ENCODE results near the gene MAP1LC3B. TPM values are rescaled to one million over a fixed set of nuclear protein-coding genes. Genes with fewer than 3 reads are reported as not detected.

MAP1LC3B gene
- total RNA-seq, 1 experiment from 2014 or later: 74.7 TPM

DNA sequence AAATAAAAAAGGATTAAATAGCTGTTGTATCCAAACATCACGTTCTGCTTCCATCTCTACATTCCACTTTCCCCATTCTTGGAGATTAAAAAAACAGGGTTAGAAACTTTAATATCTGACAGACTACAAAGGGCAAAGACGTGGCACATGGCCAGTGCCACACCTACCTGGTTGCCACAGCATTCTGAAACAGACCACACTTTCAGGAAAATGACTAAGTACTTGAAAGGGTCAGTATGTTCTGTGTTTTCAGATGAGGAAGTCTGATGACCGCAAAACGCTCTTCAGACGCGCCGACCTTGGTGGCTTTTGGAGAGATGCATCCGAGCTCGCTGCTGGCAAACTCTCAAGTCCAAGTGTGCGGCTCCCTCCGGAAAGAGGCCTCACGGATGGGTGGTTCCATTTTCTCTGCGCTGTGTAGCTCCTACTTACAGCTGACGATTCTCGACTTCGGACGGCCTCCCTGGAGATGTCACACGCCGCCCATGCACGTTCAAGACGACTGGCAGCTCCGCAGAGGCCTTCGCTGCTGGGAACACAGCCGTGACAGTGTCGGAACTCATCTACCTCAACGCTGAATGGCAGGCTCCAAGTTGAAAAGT is 15.5 kb downstream of the MAP1LC3B start:
- Histone ChIP-seq H3K36me3 (ENCODE audit: insufficient read depth, low read length, poor library complexity, severe bottlenecking) (peaks cover 79% of the 10 kb centered on the region), H3K9me3 (ENCODE audit: low read depth, low read length, poor library complexity, severe bottlenecking) (no peaks in the 10 kb centered on the region), H3K27ac (ENCODE audit: low read depth, low read length, poor library complexity, severe bottlenecking) (no peak overlapping the region), H3K4me3 (ENCODE audit: low read depth, low read length, poor library complexity, severe bottlenecking) (no peak overlapping the region), H3K27me3 (replicated peaks; ENCODE audit: insufficient read depth, low read depth, low read length, poor library complexity) (no peaks in the 10 kb centered on the region), H3K4me1 (ENCODE audit: insufficient read depth, low read length, poor library complexity, severe bottlenecking) (no peaks in the 10 kb centered on the region)
- CTCF ChIA-PET: no interaction called here
- POLR2A ChIA-PET (ENCODE audit: low non-redundant PET): no interaction called here
- BruUV-seq (replicated peaks): no TSS peak
- DNase-seq (ENCODE audit: low spot score): no peak
- TF ChIP-seq EZH2 (IDR thresholded peaks at IDR 0.05; ENCODE audit: borderline replicate concordance, low read depth, low read length, poor library complexity, severe bottlenecking): no peak
- TF ChIP-seq, protein P1, sequence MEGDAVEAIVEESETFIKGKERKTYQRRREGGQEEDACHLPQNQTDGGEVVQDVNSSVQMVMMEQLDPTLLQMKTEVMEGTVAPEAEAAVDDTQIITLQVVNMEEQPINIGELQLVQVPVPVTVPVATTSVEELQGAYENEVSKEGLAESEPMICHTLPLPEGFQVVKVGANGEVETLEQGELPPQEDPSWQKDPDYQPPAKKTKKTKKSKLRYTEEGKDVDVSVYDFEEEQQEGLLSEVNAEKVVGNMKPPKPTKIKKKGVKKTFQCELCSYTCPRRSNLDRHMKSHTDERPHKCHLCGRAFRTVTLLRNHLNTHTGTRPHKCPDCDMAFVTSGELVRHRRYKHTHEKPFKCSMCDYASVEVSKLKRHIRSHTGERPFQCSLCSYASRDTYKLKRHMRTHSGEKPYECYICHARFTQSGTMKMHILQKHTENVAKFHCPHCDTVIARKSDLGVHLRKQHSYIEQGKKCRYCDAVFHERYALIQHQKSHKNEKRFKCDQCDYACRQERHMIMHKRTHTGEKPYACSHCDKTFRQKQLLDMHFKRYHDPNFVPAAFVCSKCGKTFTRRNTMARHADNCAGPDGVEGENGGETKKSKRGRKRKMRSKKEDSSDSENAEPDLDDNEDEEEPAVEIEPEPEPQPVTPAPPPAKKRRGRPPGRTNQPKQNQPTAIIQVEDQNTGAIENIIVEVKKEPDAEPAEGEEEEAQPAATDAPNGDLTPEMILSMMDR (conservative IDR thresholded peaks at IDR 0.05; ENCODE audit: low read depth, low read length): no peak
- intact Hi-C loops (cut with micrococcal nuclease; ENCODE audit: unreplicated experiment): loop anchor here (10.0 kb wide), 1 partner anchor 357 kb away; the partner anchor contains the start of gene KLHDC4

GRCh38 chr16:87409153-87409552 is 17.0 kb downstream of the MAP1LC3B start:
- Histone ChIP-seq H3K4me1 (ENCODE audit: insufficient read depth, low read length, poor library complexity, severe bottlenecking) (no peaks in the 10 kb centered on the region), H3K27me3 (replicated peaks; ENCODE audit: insufficient read depth, low read depth, low read length, poor library complexity) (no peaks in the 10 kb centered on the region), H3K4me3 (ENCODE audit: low read depth, low read length, poor library complexity, severe bottlenecking) (no peak overlapping the region), H3K36me3 (ENCODE audit: insufficient read depth, low read length, poor library complexity, severe bottlenecking) (peaks cover 69% of the 10 kb centered on the region), H3K9me3 (ENCODE audit: low read depth, low read length, poor library complexity, severe bottlenecking) (no peaks in the 10 kb centered on the region), H3K27ac (ENCODE audit: low read depth, low read length, poor library complexity, severe bottlenecking) (no peak overlapping the region)
- CTCF ChIA-PET: no interaction called here
- TF ChIP-seq EZH2 (IDR thresholded peaks at IDR 0.05; ENCODE audit: borderline replicate concordance, low read depth, low read length, poor library complexity, severe bottlenecking): no peak
- TF ChIP-seq, protein P1 (conservative IDR thresholded peaks at IDR 0.05; ENCODE audit: low read depth, low read length): no peak
- no TSS peak for BruUV-seq (replicated peaks)
- no peak for DNase-seq (ENCODE audit: low spot score)
- intact Hi-C loops (cut with micrococcal nuclease; ENCODE audit: unreplicated experiment): loop anchor here (10.0 kb wide), 1 partner anchor 356 kb away; the partner anchor contains the start of gene KLHDC4
- POLR2A ChIA-PET (ENCODE audit: low non-redundant PET): no interaction called here

- no peak for TF ChIP-seq EZH2 (IDR thresholded peaks at IDR 0.05; ENCODE audit: borderline replicate concordance, low read depth, low read length, poor library complexity, severe bottlenecking)
- TF ChIP-seq, protein P1 (conservative IDR thresholded peaks at IDR 0.05; ENCODE audit: low read depth, low read length): no peak
- Histone ChIP-seq H3K4me1 (ENCODE audit: insufficient read depth, low read length, poor library complexity, severe bottlenecking) (no peaks in the 10 kb centered on the region), H3K27me3 (replicated peaks; ENCODE audit: insufficient read depth, low read depth, low read length, poor library complexity) (no peaks in the 10 kb centered on the region), H3K9me3 (ENCODE audit: low read depth, low read length, poor library complexity, severe bottlenecking) (no peaks in the 10 kb centered on the region), H3K27ac (ENCODE audit: low read depth, low read length, poor library complexity, severe bottlenecking) (no peak overlapping the region), H3K4me3 (ENCODE audit: low read depth, low read length, poor library complexity, severe bottlenecking) (no peak overlapping the region), H3K36me3 (ENCODE audit: insufficient read depth, low read length, poor library complexity, severe bottlenecking) (peaks cover 68% of the 10 kb centered on the region)
- no peak for DNase-seq (ENCODE audit: low spot score)
- POLR2A ChIA-PET (ENCODE audit: low non-redundant PET): interaction anchor here (0.6 to 0.7 kb wide), 2 partner anchors 615 to 761 kb away, joined by 3 read pairs; no protein-coding TSS in a partner anchor
- intact Hi-C loops (cut with micrococcal nuclease; ENCODE audit: unreplicated experiment): loop anchor here (10.0 kb wide), 2 partner anchors 135 to 355 kb away; partner anchors contain the start of gene KLHDC4
- CTCF ChIA-PET: no interaction called here
- BruUV-seq (replicated peaks): no TSS peak
Measured at GRCh38 chr16:87409781-87410180, 17.6 kb downstream of the MAP1LC3B start.

Measured in A673 (cell line).